ENCODE data around the gene SRGAP2B.
"Not testable (repeated sequence)": the region's sequence is repeated elsewhere in the genome, so short reads cannot be mapped to it uniquely, and the experiment has no call there.

The SRGAP2B gene

DNA sequence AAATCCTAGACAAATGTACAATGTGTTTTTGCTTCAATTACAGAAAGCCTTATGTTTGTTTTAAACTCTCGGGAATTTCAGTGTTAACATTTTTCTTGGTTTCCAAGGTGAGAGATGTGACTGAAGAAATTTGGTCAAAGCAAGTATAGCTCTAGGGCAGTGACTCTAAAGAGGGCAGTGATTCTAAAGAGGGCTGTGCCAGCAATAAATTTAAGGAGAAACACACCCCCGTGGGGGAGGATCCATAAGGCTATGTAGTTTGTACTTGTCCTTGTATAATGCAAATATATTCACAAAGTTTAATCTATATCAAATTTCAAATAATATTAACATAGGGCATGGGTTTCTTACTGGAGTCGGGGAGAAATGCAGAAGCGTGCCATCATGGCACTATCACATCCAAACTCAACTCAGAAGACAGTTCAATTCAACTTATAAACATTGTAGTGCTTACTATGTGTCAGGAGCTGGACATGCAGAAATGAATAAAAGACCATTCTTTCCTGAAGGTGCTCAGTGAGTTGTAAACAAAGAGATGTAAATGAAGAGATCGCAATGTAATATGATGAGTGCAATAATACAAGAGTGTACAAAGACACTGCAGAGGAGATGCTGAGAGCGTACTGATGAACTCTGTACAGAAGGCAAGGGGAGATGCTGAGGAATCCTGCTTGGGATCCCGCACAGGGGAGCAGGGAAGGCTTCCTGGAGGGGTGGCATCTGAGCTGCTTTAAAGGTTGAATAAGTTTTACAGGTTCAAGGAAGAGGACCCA lies 12.5 kb downstream of the SRGAP2B start:
- not testable (repeated sequence) for DNase-seq

DNA sequence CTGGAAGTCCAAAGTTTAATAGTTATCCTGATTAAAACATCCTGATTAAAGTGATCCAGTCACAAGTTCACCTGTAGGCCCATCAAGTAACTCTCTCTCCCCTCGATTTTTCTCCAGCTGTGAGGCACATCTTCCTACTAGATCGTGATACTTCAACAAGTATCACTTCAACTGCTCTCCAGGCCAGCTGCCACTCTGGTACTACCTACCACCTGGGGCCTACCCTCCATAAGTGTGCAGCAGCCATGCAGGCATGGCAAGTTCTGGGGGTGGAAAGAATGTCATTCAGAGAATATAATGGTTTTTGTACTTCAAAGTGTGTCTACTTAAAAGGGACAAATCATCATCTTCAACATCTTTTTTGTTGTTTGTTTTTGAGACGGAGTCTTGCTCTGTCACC lies 14.9 kb downstream of the SRGAP2B start:
- DNase-seq = not testable (repeated sequence)

DNA sequence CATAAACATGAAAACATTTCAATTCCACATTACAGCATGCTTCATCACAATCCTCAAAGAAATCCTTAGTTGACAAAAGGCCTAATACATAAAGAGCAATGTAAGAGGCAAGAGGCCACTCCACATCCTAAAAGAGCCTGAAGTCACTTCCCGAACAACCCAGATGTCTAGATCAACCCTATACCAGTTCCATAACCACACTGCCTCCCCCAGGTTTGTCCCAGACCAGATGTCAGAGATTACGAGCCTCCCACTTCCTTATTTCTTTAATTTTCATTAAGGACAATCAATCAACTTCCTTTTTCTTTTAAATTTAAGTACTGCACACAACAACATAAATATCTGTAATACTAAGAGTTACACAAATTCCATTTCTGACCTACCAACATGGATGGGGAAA lies 15.4 kb downstream of the SRGAP2B start:
- DNase-seq = not testable (repeated sequence)

DNA sequence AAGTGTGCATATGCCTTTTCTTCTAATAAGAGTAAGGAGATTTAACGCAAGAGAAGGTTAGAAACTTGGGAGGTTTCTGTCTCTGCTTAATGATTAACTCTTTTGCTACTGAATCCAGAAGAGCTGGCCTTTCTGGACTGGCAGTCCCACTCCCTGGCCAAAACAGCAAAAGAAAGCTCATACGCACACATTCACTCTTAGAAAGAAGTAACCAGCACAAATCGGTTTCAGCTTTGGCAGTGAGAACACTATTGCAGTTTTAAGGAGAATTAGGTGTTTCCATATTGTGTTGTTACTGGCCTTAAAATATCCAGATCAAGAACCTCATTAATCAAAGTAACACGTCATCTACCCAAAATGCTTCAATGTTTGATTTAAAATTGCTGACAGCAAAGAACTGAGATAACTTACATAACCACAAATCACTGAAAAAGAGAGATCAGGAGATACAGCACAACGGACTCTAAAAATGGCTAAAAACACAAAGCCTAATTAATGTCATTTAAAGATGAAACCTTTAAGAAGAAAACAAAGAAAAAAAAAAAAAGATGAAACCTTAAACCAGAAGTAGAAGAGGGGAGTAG lies 16.2 kb downstream of the SRGAP2B start:
- not testable (repeated sequence) for DNase-seq

DNA sequence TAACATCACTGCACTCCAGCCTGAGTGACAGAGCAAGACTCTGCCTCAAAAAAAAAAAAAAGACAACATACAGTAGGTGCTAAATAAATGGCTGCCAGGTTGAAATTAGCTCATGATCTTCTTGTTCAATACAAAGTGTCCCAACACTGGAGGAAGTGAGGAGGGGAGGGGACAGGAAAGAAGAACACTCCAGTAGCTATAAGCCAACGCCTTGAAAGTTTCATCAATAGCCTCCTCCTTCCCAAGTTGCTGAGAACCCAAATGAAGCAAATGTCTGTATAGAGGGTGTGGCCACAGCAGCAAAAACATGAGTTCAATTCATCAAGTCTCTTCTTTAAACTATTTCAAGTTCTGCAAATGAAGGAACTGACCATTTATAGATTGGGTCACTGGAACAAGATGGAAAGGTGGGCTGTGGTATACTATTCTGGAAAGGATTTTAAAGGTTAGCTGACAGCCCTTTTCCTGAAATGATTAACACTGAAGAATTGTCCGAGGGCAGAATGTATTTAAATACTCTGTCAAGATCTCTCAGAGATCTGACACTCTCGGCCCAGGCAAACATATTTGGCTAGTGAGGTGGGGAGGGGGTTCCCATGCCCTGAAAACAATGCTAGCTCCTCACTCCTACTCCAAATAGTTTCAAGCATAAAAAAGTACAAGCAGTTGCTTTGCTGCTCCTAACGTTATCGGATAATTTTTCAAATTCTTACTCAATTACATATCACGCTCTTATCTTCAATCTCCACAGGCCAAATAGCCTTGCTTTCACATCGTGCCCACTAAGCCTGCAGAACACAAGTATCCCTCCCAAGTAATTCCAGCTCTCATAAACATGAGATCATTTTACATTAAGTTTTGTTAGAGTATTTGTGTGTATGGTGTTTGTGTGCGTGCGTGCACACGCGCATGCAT lies 17.0 kb downstream of the SRGAP2B start:
- not testable (repeated sequence) for DNase-seq

DNA sequence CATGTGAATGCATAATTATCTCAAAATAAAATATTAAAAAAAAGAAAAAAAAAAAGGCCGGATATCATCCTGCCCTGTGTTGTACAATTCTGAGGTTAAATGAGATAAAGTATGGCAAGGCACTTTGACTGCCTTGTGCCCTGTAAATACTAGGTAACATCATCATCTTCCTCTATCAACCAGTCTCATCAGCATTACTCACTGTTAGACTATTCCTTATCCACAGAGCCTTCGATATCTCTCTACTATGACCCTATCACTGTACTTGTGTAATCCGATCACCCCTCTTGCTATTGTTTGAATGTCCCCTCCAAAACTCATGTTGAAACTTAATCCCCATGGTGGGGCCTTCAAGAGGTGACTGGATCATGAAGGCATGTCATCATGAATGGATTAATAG lies 18.3 kb downstream of the SRGAP2B start:
- DNase-seq = not testable (repeated sequence)

DNA sequence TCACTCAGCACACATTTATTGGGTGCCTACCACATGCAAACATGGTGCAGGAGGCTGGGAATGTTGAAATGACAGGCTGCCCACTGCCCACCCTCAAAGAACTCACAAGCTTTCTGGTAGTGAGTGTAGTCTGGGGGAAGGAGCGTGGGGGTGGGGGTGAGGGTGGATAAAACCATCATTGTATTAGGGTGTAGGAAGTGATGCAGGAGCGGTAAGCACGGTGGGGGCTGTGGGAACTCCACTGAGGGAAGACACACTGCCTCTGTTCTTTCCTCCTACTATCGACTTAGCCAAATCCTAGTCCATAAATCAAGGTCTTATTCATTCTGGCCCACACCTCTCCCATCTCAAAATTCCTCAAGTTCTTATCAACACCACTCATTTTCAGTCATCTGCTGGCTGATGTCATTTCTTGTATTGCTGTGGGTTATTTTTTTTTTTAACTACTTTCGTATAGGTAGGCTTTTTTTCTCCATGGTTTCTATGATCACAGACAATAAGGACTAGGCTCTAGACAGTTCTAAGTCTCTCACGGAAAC lies 21.0 kb downstream of the SRGAP2B start:
- not testable (repeated sequence) for DNase-seq

DNA sequence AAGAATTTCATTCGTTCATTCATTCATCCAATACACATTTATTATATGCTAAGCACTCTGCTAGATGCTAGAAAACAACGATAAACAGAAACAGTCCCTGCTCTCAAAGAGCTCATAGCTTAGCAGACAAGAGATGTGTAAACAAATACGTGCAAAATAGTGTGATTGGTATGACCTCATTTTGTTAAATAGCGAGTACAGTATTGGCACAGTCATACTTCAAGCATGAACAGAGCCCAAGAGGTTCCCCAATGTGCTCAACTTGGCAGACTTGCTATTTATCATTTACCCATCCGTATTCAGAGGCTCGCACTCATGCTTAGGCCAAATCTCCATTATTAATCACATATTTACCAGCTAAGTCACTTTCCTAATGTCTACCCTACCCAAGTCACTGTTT lies 23.6 kb downstream of the SRGAP2B start:
- not testable (repeated sequence) for DNase-seq

DNA sequence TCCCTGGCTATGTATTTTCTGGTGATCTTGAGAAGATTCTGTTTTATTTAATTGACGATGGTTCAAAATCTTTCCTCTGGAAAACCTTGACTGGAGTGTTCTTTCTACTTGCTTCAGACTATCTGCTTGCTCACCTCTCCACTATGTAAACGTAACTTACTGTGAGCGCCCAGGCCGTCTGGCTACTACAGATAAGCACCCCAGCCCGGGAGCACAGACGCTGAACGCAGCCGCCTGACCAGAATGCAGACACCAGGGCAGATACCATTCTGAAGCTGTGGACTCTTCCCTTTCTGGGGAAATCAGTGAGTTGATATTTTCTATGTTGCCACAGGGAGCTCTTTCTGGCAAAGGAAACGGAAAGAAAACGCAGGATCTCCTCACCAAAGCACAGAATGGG lies 28.6 kb downstream of the SRGAP2B start:
- DNase-seq = not testable (repeated sequence)

DNA sequence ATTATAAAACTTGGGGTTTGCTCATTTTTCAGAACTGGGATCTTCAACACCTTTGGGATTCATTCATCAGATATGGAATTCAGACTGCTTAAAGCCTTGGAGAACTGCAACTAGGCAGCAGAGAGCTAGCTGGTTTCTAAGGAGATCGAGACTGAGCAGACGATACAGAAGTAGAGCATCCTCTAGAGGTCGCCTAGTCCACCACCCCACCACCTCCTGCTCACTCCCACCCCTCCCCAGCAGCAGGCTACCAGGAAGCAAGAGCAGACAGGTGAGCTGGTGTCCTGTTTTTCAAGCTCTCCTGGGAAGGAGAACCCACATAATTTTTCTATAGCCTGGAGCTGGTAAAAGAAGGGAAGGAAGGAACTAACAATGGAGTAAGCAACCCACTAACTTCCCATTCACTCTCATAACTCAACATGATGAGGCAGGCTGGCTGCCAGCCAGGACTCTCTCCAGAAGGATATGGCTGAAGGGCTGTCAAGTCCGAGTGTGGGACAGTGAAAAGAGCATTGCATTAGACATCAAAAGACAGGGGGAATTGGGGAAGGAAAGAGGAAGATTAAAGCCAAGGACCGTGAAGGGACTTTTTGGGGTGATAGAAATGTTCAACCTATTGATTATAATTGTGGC lies 29.8 kb downstream of the SRGAP2B start:
- DNase-seq = not testable (repeated sequence)

DNA sequence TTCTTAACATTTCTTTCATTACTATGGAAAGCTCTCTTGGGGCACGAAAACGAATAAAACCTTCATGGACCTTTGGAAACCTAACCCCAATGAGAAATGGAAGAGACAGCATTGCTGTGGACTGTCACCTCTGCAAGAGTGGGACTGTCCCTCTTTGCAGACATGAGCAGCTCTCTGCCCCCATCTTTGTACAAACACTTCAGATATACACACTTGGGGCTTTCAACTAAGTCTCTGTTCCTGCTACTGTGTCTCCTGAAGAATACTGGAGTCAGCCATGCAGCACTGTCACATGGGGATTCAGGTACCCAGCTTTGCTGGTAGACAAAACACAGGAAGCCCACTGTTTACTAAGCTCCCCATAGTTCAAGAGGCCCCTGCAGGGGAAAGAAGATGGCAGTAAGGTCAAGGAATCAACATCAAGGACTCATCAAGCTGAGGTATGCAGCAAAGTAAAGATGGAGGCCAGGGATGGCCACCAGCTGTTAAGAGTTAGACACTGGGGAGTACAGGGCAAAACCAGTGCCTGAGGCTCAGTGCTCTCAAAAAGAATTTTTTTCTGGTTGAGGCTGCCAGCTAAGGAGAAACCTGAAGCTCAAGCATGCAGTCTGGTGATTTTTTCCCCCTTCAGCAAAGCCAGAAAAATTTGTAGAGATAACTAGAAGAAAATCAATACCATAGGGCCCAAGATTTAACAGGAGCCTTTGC lies 31.0 kb downstream of the SRGAP2B start:
- not testable (repeated sequence) for DNase-seq

DNA sequence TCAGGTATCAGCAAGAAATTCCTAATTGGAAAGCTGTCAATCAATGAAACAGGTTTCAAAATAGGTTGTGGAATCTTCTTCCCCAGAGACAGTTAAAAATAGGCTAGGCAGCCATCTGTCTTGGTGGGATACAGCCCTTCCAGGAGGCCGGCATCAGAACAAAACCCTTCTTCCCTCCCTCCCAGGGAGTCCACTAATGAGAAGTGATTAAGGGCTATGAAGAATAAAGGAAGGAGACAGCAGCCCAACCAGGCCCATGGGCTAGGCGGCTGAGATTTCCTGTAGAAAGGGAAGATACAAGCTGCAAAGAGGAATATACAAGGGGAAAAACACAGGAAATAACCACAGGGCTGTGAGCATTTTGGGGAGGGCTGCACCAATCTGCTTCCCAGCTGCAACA lies 31.8 kb downstream of the SRGAP2B start:
- DNase-seq = not testable (repeated sequence)

DNA sequence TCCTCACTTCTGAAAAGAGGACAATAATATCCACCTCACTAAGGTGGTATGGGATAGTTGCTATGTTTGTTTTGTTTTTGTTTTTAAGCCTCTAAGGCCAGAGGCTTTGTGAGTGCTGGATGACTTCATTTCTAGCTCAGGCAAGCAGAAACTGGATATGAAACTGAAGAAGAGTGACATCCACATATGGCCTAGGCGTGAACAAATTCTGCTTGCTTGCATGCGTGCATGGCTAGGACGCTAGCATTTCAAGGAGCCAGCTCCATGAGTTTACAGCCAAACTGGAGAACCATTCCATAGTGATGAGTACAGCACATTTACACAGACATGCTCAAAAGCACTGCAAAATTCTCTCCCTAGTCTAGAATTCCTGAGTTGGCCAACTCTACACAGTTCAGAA lies 36.9 kb downstream of the SRGAP2B start:
- DNase-seq = not testable (repeated sequence)

DNA sequence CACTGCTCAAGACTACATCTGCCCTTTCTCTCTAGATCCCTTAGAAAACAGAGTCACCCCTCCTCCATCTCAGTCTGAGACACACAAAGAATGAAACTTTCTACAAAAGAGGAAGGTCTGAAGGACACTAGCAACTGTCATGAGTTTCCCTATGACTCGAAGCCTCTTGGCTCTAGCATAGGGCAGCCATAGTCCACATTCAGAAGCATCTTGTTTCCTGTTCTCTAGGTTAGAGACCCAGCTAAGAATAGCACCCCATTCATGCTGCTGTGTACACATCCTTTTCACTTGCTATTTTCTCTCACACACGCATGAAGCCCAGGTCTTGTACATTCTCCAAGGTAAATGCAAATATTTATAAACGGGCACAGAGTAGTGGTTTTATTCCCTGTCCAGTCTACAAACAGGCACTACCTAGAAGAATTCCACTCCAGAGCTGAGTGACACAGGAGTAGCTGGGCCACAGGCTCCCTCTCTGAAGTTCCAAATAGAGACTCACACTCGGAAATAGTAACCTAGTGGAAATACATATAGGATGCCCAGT lies 39.8 kb downstream of the SRGAP2B start:
- DNase-seq = not testable (repeated sequence)

DNA sequence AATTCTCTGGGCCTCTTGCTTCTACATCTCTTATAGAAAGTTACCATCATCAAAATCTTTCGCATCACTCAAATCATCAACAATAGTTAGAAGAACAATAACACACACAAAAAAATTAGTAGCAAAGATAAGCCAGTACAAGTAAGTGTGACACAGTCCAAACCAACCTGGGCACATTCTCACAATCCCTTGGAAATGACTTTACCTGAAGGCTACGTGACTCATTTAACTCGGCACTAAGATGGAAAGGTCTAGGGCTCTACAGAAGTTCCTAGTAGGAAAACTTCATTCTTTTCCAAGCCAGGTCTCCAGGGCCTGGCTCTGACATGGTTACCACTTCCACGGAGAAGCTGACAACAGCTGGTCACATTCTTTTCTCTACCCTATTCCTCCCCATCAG lies 41.7 kb downstream of the SRGAP2B start:
- DNase-seq = not testable (repeated sequence)

DNA sequence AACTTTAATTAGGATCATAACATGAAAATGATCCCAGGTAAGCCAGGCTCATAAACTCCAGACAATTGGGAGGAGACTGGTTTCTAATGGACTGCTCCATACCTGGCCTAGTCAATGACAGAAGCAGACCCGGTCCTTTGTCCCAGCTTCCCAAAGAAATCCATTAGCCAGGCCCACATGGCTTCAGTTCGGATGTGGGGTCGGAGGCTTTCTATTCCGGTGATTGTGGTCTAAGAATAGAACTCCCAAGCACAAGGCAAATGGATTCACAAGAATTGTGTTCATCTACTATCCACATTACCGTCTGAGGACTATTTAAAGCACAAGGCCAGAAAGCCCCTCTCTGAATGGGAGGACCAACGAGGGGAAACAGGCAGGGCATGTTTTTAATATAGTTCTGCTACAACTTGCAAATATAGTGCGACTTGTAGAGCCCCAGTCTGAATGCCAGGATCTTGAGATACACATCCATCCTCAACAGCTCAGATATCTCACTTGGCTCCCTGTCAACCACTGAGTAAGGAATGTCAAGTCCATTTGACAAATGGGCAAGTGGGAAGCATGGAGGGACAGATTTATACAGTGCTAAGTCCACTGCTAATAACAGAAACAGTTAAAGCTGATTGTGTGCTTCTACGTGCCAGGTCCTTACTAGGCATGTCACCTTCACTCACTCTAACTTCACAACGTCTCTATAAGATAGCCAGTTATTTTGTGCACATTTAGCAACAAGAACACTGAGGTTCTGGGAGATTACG lies 42.9 kb downstream of the SRGAP2B start:
- DNase-seq = not testable (repeated sequence)

DNA sequence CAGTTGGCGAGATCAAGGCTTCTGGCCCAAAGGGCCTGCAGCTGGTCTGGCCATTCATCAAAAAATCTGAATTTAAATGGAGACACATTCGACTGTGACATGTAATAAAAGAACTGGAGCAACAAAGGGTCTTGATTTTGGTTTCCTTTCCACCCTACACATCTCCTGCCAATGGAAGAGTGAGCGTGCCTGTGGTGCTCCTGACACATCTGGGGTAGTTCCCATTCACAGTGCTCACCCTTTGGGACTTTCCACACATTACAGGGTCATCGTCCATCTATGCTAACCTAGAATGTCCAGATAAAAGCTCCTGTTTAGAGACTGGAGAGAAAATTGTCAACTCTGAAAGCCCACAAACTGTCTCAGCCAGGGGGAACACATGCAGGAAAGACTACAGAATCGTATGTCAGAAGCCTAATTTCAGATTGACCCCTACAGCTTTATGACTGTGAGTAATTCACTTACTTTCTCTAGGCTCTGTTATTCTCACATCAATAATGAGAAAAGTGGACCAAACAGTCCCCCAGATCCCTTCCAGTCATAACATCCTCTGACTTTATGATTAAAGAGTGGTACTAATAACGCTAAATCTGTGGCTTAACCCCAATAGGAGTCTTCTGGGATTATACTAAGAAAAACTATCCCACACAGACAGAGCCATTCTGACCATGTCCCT lies 46.8 kb downstream of the SRGAP2B start:
- DNase-seq = not testable (repeated sequence)

DNA sequence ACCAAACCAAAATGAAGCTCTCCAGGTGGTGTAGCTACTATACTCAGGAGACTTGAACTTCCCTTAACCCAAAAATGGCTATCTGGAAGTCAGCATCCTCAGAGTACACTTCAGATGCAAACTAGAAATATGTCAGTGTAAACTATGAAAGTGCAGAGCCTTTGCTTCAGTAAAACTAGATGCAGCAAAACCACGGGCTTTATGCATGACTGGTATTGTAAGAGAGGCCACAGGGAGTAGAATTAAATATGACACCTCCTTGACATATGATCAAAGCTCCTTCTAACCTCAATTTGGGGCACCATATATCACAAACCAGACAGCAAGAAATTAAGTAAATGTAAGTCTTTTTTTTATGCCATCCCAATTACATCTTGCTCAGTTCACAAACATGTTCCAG lies 47.6 kb downstream of the SRGAP2B start:
- not testable (repeated sequence) for DNase-seq

DNA sequence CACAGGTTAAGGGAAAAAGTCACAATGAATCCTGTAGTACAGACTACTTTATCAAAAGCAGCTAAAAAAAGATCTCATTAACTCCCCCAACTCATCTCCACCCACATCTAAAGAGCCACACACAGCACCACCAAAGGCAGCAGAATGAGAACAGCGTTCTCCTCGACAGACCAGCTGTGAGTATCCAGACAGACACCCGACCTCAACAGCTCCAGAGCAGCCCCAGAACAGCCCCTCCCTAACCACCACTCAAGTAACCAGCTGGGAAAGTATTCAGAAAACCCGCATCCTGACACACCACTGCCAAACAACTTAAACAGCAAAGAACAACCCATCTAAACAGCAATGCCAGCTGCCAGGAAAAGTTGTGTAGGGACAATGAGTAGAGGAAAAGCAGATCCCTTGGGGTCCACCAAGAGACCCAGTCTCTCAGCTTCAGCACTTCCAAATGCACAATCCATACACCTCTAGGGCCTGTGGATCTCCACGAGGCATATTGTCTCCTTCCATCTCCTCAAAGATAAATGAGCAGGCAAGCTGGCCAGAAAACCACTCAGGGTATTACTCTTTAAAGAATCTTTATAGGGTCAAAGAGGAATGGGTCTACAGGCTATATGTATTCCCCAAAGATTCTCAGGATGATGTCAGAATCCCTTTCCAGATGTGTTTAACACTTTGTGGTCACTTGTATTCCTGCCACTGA lies 49.4 kb downstream of the SRGAP2B start:
- not testable (repeated sequence) for DNase-seq

DNA sequence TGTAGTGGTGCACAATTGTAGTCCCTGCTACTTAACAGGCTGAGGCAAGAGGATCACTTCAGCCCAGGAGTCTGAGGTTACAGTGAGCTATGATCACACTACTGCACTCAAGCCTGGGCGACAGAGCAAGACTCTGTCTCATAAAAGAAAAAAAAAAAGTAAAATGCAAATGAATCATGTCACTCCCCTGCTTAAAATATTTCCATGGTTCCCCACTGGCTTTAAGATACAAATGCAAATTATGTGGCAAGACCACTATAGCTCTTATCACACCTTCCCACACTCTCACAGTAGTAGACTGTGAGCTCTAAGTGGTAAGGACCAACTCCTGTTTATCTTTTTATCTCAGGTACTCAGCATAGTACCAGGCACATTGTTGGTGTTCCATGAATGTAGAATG lies 53.6 kb downstream of the SRGAP2B start:
- DNase-seq = not testable (repeated sequence)

Measured in NCI-H146 (cell line).